Nephron progenitor cell (in vitro differentiated cells): Measurements from ENCODE around the gene ANKRD33B.

Source experiments
- DNase-seq: peaks from one replicate; pipeline ENCODE4 v3.0.0; 2021
- H3K27ac Mint-ChIP-seq: 2 replicates; pipeline ENCODE4 v1.8.0; 2021; ENCODE audit warnings: mild to moderate bottlenecking, moderate library complexity, mixed read lengths
- H3K27me3 Mint-ChIP-seq: 2 replicates; pipeline ENCODE4 v1.8.0; 2021; ENCODE audit warnings: mild to moderate bottlenecking, low read depth, mixed read lengths; ENCODE audit not compliant: poor library complexity
- H3K36me3 Mint-ChIP-seq: 2 replicates; pipeline ENCODE4 v1.8.0; 2021; ENCODE audit warnings: low read depth, mixed read lengths
- H3K4me1 Mint-ChIP-seq: 2 replicates; pipeline ENCODE4 v1.8.0; 2021; ENCODE audit warnings: mixed read lengths
- H3K4me3 Mint-ChIP-seq: 2 replicates; pipeline ENCODE4 v1.8.0; 2021; ENCODE audit warnings: mild to moderate bottlenecking, moderate library complexity, mixed read lengths
- H3K9me3 Mint-ChIP-seq: 2 replicates; pipeline ENCODE4 v1.8.0; 2021; ENCODE audit warnings: mild to moderate bottlenecking, moderate library complexity, mixed read lengths
- CTCF ChIP-seq: fragments of 200-600 bp; sonication (generic); IDR thresholded peaks from 2 replicates; pipeline ENCODE4 v1.5.0; 2021; ENCODE audit warnings: antibody characterized with exemption

ANKRD33B gene

DNA sequence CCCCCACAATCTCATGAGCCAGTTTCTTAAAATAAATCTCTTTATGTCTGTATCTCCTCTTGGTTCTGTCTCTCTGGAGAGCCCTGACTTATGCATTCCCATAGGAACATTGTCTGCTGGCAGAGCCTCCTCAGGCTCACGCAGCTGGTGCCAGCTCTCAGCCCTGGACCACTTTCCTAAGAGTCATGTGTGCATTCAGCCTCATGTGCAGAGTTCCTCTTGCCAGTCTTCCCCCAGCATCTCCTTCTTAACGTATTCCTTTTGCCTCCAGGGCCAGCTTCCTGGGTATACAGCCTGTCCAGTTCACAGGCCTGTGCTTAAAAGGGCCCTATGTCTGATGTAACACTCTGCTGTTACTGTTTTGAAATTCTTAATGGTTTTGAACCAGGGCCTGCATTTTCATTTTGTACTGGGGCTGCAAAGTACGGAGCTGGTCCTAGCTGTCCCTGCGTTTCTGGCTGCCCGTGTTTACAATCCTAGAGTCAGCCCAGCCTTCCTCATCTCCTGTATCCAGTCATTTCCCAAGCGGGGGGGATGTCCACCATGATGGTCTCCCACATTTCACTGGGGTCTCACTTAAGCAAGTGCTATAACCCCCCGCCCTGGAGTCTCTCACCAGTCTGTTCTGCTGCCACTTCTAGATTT, 18.1 kb downstream of the ANKRD33B start:
- no peak overlapping the region for H3K4me3 Mint-ChIP-seq
- peaks cover 4% of the 10 kb centered on the region for H3K27me3 Mint-ChIP-seq
- TF ChIP-seq CTCF: no peak
- H3K27ac Mint-ChIP-seq: peak overlapping the region; percentile 70
- no peaks in the 10 kb centered on the region for H3K36me3 Mint-ChIP-seq
- no peaks in the 10 kb centered on the region for H3K9me3 Mint-ChIP-seq
- H3K4me1 Mint-ChIP-seq: peaks cover 35% of the 10 kb centered on the region
- DNase-seq: no peak

DNA sequence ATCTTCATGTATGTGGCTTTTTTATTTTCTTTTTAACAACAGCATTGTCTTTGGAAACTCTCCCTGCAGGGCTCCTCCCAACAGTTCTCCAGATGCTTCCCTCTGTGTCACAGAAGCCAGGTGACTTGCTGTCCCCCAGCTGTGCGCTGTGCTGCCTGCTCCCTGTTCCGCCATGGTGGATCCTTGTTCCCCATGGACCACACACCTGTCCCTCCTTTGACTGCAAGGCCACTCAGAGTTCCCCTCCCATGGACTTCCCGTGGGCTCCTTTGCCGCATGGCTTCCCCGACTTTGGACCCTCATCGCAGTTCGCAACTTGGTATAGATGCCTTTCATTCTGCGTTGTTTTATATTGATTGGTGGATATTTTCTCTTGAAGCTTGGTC, 18.6 kb downstream of the ANKRD33B start:
- TF ChIP-seq CTCF: no peak
- H3K4me1 Mint-ChIP-seq: peaks cover 33% of the 10 kb centered on the region
- no peak overlapping the region for H3K4me3 Mint-ChIP-seq
- DNase-seq: no peak
- H3K9me3 Mint-ChIP-seq: no peaks in the 10 kb centered on the region
- H3K36me3 Mint-ChIP-seq: no peaks in the 10 kb centered on the region
- peaks cover 4% of the 10 kb centered on the region for H3K27me3 Mint-ChIP-seq
- peak overlapping the region; percentile 83 for H3K27ac Mint-ChIP-seq

GRCh38 chr5:10583663-10584572, 20.0 kb downstream of the ANKRD33B start:
- DNase-seq: no peak
- Mint-ChIP-seq H3K27ac (no peak overlapping the region), H3K36me3 (no peaks in the 10 kb centered on the region), H3K4me1 (peaks cover 24% of the 10 kb centered on the region), H3K4me3 (no peak overlapping the region), H3K27me3 (peaks cover 4% of the 10 kb centered on the region), H3K9me3 (peaks cover under 1% of the 10 kb centered on the region)
- no peak for TF ChIP-seq CTCF

DNA sequence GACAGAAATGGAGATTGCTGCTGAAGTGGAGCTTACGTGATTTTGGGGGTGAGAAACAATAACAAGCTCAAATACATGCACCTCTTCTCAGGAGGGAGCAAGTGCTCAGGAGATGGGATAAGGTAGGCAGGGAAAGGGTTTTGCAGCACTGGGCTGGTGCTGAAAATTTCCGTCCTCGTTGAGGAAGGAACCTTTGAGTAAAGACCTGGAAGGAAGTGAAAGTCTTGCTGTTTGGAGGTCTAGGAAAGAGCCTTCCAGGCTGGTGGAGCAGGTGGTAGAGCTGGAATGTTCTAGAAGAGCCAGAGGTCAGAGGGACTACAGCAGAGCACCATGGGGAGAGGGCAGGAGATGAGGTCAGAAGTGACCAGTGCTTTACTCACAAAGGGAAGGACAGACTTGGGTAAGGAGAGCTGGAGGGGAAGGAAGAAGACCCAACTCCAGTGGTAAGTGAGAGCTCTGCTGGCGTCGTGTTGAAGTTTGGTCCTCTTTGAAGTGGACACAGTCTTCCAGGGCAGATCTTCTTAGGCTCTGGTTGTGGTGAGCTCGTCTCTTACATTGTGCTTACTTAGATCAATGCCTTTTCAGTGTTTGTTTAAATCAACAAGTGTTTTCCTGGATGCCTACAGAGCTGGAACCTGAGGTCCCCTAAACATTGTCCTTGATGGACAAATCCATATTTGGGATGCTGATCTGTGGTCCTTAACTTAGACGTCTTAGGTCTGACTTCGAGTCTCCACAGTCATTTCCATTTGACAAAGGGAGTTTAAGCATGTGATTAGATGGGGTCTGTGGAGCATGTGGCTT, 21.0 kb downstream of the ANKRD33B start:
- Mint-ChIP-seq H3K27me3 (peaks cover 7% of the 10 kb centered on the region), H3K9me3 (peaks cover 4% of the 10 kb centered on the region), H3K4me3 (no peak overlapping the region), H3K27ac (no peak overlapping the region), H3K36me3 (no peaks in the 10 kb centered on the region), H3K4me1 (peaks cover 20% of the 10 kb centered on the region)
- no peak for TF ChIP-seq CTCF
- no peak for DNase-seq

GRCh38 chr5:10585518-10585915, 21.6 kb downstream of the ANKRD33B start:
- Mint-ChIP-seq H3K4me1 (peaks cover 17% of the 10 kb centered on the region), H3K36me3 (no peaks in the 10 kb centered on the region), H3K27me3 (peaks cover 7% of the 10 kb centered on the region), H3K27ac (no peak overlapping the region), H3K4me3 (no peak overlapping the region), H3K9me3 (peaks cover 4% of the 10 kb centered on the region)
- no peak for DNase-seq
- TF ChIP-seq CTCF: no peak
